22Rv1 (cell line): ENCODE measurements around the gene GGA1.

Source experiments
- H3K27ac ChIP-seq: fragments of 450-650 bp; 2 replicates; pipeline ENCODE4 v1.5.1; 2017
- CTCF ChIP-seq: fragments of 450-650 bp; IDR thresholded peaks from 2 replicates; pipeline ENCODE4 v1.5.1; 2017; ENCODE audit warnings: mild to moderate bottlenecking
- ZFX ChIP-seq: fragments of 450-650 bp; IDR thresholded peaks from 2 replicates; pipeline ENCODE4 v1.6.1; 2017; ENCODE audit warnings: antibody characterized with exemption, borderline replicate concordance

Gene GGA1

GRCh38 chr22:37647317-37647716 lies 38.7 kb downstream of the GGA1 start:
- TF ChIP-seq ZFX (no peak), CTCF (no peak)
- H3K27ac ChIP-seq: no peak overlapping the region

GRCh38 chr22:37647928-37648327 lies 39.3 kb downstream of the GGA1 start:
- no peak overlapping the region for H3K27ac ChIP-seq
- TF ChIP-seq ZFX: no peak
- TF ChIP-seq CTCF: no peak

- H3K27ac ChIP-seq: no peak overlapping the region
- no peak for TF ChIP-seq CTCF
- no peak for TF ChIP-seq ZFX
Measured at GRCh38 chr22:37650463-37651136, 42.0 kb downstream of the GGA1 start.

GRCh38 chr22:37654563-37655251 lies 46.1 kb downstream of the GGA1 start:
- TF ChIP-seq CTCF: no peak
- TF ChIP-seq ZFX: no peak
- no peak overlapping the region for H3K27ac ChIP-seq

- no peak overlapping the region for H3K27ac ChIP-seq
- TF ChIP-seq CTCF (no peak), ZFX (no peak)
Measured at GRCh38 chr22:37655252-37655563, 46.6 kb downstream of the GGA1 start.

GRCh38 chr22:37656583-37656982 lies 47.9 kb downstream of the GGA1 start:
- peak overlapping the region; percentile 23; the same call in 1 of the 2 replicates for H3K27ac ChIP-seq

GRCh38 chr22:37657590-37658132 lies 49.0 kb downstream of the GGA1 start:
- peak overlapping the region; percentile 74 for H3K27ac ChIP-seq

More at GRCh38 chr22:37657590-37658132, 49.0 kb downstream of the GGA1 start:
- no peak for TF ChIP-seq CTCF
- TF ChIP-seq ZFX: no peak
